Stomach (tissue), 9 donors: ENCODE measurements around the gene ARHGAP28. TPM values are rescaled to one million over a fixed set of nuclear protein-coding genes. Genes with fewer than 3 reads are reported as not detected.

Source experiments
- DNase-seq, 2 donors: peaks; one replicate each; pipeline versions ENCODE4 v3.0.0 to v3.0.0-alpha.2; 2013 to 2019
- H3K27ac ChIP-seq, 5 donors: fragments of 200-600 bp in 4 of 5; sonication (generic) in 4 of 5; one replicate each; pipeline ENCODE4 v1.5.1; 2013 to 2019; ENCODE audit warnings: mild to moderate bottlenecking in 1 of 5, moderate library complexity in 1 of 5
- H3K27me3 ChIP-seq, 3 donors: fragments of 200-600 bp; sonication (generic); one replicate each; pipeline ENCODE4 v1.5.1; 2017 to 2019; ENCODE audit warnings: mixed run types in 1 of 3
- H3K36me3 ChIP-seq, 4 donors: fragments of 200-600 bp; sonication (generic); 1 replicate in 3 of 4; 2 replicates in 1 of 4; pipeline ENCODE4 v1.5.1; 2016 to 2019
- H3K4me1 ChIP-seq, 4 donors: fragments of 200-600 bp; sonication (generic); one replicate each; pipeline ENCODE4 v1.5.1; 2016 to 2019
- H3K4me3 ChIP-seq, 4 donors: fragments of 200-600 bp; sonication (generic) in 3 of 4; one replicate each; pipeline ENCODE4 v1.5.1; 2016 to 2019; ENCODE audit warnings: mild to moderate bottlenecking in 1 of 4
- H3K9me3 ChIP-seq, 4 donors: fragments of 200-600 bp; sonication (generic); one replicate each; pipeline ENCODE4 v1.5.1; 2016 to 2019
- CTCF ChIP-seq, 7 experiments: fragments of 450-650 bp in 4 of 7; fragments of 200-600 bp in 3 of 7; sonication (generic) in 3 of 7; IDR thresholded peaks; one replicate each; pipeline ENCODE4 v1.5.1; 2016 to 2019; ENCODE audit warnings: antibody characterized with exemption in 7 of 7, control low read depth in 2 of 7, mild to moderate bottlenecking in 1 of 7
- EP300 ChIP-seq: sonication (generic); formaldehyde crosslinking; IDR thresholded peaks from one replicate; pipeline ENCODE4 v1.6.1; 2017; ENCODE audit warnings: antibody characterized with exemption
- POLR2A ChIP-seq, 4 donors: fragments of 450-650 bp; IDR thresholded peaks; one replicate each; pipeline ENCODE4 v1.6.1; 2016; ENCODE audit warnings: antibody characterized with exemption in 4 of 4, control low read depth in 2 of 4, mild to moderate bottlenecking in 1 of 4, moderate library complexity in 1 of 4
- POLR2AphosphoS5 ChIP-seq, 3 donors: sonication (generic); formaldehyde crosslinking; IDR thresholded peaks; one replicate each; pipeline ENCODE4 v1.6.1; 2016; ENCODE audit warnings: antibody characterized with exemption in 3 of 3
- WGBS, 5 donors: extraction: QIAGEN DNeasy Blood & Tissue Kit in 3 of 5; methylation state at CpG; one replicate each; pipeline versions ENCODE4 v1.1.5 to v1.1.7; 2013 to 2018; 5-methylcytosine and 5-hydroxymethylcytosine counted together
- intact Hi-C: fragments of 100-400 bp; cut with DNase I; formaldehyde crosslinking; loops from one replicate; pipeline ENCODE4 v1.15.1; 2023; ENCODE audit warnings: low total_unique reads
- polyA plus RNA-seq, 3 donors: library from polyadenylated mRNA; stranded (reverse); fragments of 200-250 nt; gene quantifications; one replicate each; pipeline ENCODE4 v1.2.3, GENCODE V29; 2013
- total RNA-seq, 5 donors: library from RNA; depleted of rRNA; stranded (reverse); fragments of >200 nt; gene quantifications; one replicate each; pipeline versions ENCODE4 v1.1.0 to v1.2.3, GENCODE V29; 2014 to 2016
- donor health status: healthy with polysubstance abuse.
- donor health status: Bipolar disorder and iron deficiency.
- donor health status: healthy.

Gene ARHGAP28
- total and polyA plus RNA-seq, 8 donors: 0.73 to 33.8 (median 3.6) TPM

GRCh38 chr18:6785411-6785810, 55.9 kb downstream of the ARHGAP28 start:
- no peak for TF ChIP-seq CTCF (IDR thresholded peaks at IDR 0.05)
- no peak for TF ChIP-seq POLR2AphosphoS5 (IDR thresholded peaks at IDR 0.05)
- no peak for TF ChIP-seq EP300
- Histone ChIP-seq H3K36me3 (no peaks in the 10 kb centered on the region), H3K9me3 (no peaks in the 10 kb centered on the region), H3K4me3 (no peak overlapping the region), H3K4me1 (peaks cover 0 to 11% (median 7%) of the 10 kb centered on the region in 4 donors), H3K27ac (peak overlapping the region in 1 of 5 donors; percentile 14), H3K27me3 (no peaks in the 10 kb centered on the region)
- WGBS, 5 donors: 78 to 89% (median 85%) methylated on average over 3 of the region's 3 CpGs
- DNase-seq: no peak
- intact Hi-C loops: no loop called here

- no peaks in the 10 kb centered on the region for H3K9me3 ChIP-seq
- no peaks in the 10 kb centered on the region for H3K27me3 ChIP-seq
- no peak for TF ChIP-seq EP300
- no peaks in the 10 kb centered on the region for H3K4me1 ChIP-seq
- no peaks in the 10 kb centered on the region for H3K36me3 ChIP-seq
- no peak overlapping the region for H3K27ac ChIP-seq
- no peak overlapping the region for H3K4me3 ChIP-seq
- intact Hi-C loops: no loop called here
- peak in 1 of 2 donors; percentile 10 for DNase-seq
- WGBS, 5 donors: 79 to 89% (median 85%) methylated on average over 5 of the region's 5 CpGs
Measured at GRCh38 chr18:6792391-6792790, 62.9 kb downstream of the ARHGAP28 start.

- Histone ChIP-seq H3K27me3 (no peaks in the 10 kb centered on the region), H3K27ac (no peak overlapping the region), H3K36me3 (no peaks in the 10 kb centered on the region), H3K4me3 (no peak overlapping the region), H3K4me1 (no peaks in the 10 kb centered on the region), H3K9me3 (no peaks in the 10 kb centered on the region)
- WGBS, 5 donors: 80 to 91% (median 87%) methylated on average over 5 of the region's 5 CpGs
- intact Hi-C loops: no loop called here
- no peak for DNase-seq
- TF ChIP-seq CTCF (IDR thresholded peaks at IDR 0.05) (no peak), POLR2A (IDR thresholded peaks at IDR 0.05) (no peak), EP300 (no peak), POLR2AphosphoS5 (IDR thresholded peaks at IDR 0.05) (no peak)
Measured at GRCh38 chr18:6793455-6793854, 63.9 kb downstream of the ARHGAP28 start.

GRCh38 chr18:6793986-6794385, 64.5 kb downstream of the ARHGAP28 start:
- Histone ChIP-seq H3K27ac (no peak overlapping the region), H3K9me3 (no peaks in the 10 kb centered on the region), H3K27me3 (no peaks in the 10 kb centered on the region), H3K4me1 (no peaks in the 10 kb centered on the region), H3K4me3 (no peak overlapping the region), H3K36me3 (no peaks in the 10 kb centered on the region)
- no peak for DNase-seq
- intact Hi-C loops: no loop called here
- no peak for TF ChIP-seq POLR2AphosphoS5 (IDR thresholded peaks at IDR 0.05)
- TF ChIP-seq EP300: no peak
- no peak for TF ChIP-seq CTCF (IDR thresholded peaks at IDR 0.05)
- TF ChIP-seq POLR2A (IDR thresholded peaks at IDR 0.05): no peak
- WGBS, 5 donors: 84 to 95% (median 93%) methylated on average over 2 of the region's 2 CpGs

- Histone ChIP-seq H3K27me3 (no peaks in the 10 kb centered on the region), H3K4me3 (no peak overlapping the region), H3K9me3 (no peaks in the 10 kb centered on the region), H3K36me3 (no peaks in the 10 kb centered on the region), H3K4me1 (no peaks in the 10 kb centered on the region), H3K27ac (no peak overlapping the region)
- intact Hi-C loops: no loop called here
- TF ChIP-seq POLR2AphosphoS5 (IDR thresholded peaks at IDR 0.05): no peak
- TF ChIP-seq POLR2A (IDR thresholded peaks at IDR 0.05): no peak
- peak in 1 of 2 donors; percentile 66 for DNase-seq
- WGBS, 5 donors: 63 to 78% (median 73%) methylated on average over 4 of the region's 4 CpGs
Measured at GRCh38 chr18:6795307-6795706, 65.8 kb downstream of the ARHGAP28 start.
